Measurements from ENCODE around the gene HCRTR1.
"Not testable (repeated sequence)": the region's sequence is repeated elsewhere in the genome, so short reads cannot be mapped to it uniquely, and the experiment has no call there.

HCRTR1 gene

DNA sequence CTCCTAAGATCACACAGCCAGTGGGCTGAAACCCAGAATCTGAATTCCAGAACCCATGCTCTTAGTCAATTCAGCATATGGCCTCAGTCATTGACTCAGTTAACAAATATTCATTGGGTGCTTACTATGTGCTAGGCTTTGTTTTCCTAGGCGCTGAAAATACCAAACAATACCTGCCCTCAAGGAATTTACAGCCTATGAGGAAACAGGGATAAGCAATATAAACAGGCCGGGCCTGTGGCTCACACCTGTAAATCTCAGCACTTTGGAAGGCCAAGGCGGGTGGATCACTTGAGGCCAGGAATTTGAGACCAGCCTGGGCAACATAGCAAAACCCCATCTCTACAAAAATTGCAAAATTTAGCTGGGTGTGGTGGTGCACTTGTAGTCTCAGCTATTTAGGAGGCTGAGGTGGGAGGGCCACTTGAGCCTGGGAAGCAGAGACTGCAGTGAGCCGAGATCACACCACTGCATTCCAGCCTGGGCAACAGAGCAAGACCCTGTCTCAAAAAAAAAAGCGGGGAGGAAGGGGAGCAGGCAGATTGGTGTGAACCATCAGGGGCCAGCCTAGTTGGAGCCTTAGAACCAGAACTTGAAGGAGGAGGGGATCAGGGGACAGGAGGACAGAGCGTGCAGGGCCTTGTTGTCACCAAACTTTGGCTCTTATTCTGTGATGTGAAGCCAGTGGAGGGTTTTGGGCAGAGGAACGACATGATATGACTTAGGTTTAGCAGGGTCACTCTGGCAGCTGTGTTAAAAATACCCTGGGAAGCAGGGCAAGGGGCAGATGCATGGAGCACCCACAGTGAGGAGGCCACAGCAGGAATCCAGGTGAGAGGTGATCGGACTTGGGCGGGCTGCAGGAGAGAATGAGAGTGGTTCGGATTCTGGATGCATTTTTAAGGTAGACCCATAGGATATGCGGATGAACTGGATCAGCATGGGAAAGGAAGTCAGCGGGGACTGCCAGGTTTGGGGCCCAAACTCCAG lies 35.4 kb upstream of the HCRTR1 start:
- DNase-seq (ENCODE audit: low read depth): no peak

DNA sequence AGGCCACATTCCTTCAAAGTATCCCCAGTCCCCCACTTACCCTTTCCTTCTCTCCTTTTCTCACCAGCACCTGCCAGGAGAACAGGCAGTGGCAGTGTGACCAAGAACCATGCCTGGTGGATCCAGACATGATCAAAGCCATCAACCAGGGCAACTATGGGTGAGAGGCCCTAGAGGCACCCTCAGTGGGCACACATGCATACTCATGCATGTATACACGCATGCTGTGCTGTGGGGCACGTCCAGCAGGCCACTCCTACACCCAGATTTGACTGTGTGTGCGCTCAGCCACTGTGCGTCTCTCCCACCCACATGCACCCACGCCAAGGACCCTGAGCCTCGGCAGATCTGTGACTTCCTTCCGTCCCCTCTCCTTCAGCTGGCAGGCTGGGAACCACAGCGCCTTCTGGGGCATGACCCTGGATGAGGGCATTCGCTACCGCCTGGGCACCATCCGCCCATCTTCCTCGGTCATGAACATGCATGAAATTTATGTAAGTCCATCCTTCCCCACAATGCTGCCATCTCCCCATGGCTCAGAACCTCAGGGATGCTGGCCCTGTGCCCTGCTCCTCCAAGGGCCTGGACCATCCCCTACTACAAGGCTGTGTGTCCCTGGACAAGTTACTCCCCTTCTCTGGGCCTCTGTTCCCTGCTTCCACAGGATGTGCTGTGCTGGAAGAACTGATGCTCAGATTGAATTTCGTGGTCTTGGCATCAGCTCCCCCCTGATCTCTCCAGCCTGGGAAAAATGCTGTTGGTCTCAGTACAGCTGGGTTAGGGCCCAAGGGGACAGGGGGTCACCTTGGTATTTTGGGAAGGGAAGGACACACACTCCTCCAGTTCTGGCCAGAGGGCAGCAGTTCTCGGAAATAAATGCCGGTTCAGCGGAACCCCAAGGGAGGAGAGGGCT lies 34.2 kb upstream of the HCRTR1 start:
- DNase-seq (ENCODE audit: low read depth): no peak

DNA sequence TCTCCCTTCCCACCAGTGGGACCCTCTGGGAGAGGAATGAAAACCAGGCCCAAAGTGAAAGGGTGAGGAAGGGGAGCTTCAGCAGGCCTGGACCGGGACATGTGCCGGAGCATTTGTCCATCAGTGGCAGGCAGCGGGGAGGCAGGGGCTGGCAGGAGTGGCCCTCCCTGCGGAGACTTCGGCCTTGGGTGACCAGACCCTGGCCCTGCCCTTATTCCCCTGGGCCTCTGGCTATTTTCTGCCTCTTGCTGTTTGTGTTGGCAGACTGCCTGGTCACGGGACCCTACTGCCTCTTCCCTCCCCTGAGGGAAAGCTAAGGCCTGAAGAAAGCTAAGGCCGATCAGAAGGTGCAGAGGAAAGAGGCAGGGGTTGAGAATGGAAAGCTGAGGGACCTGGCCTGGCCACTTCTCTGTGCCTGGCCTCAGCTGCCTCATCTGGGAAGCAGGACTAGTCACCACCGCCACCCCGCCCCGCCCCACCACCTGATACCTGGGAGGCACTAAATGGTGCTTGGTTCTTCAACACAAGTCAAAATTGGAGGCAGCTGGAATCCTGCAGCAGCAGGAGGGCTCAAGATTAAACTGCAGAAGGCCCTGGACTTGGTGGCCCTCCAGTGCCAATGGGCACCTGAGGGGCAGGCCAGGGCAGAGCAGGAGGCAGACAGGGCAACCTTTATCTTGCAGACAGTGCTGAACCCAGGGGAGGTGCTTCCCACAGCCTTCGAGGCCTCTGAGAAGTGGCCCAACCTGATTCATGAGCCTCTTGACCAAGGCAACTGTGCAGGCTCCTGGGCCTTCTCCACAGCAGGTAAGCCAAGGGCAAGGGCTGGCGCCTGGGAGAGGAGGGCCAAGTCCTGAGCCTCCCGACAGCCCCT lies 33.3 kb upstream of the HCRTR1 start:
- no peak for DNase-seq (ENCODE audit: low read depth)

- no peak for DNase-seq (ENCODE audit: low read depth)
Measured at GRCh38 chr1:31584869-31585735, 32.4 kb upstream of the HCRTR1 start.

- DNase-seq (ENCODE audit: low read depth): no peak
Measured at GRCh38 chr1:31585736-31586365, 31.6 kb upstream of the HCRTR1 start.

- no peak for DNase-seq (ENCODE audit: low read depth)
Measured at GRCh38 chr1:31586376-31587327, 30.8 kb upstream of the HCRTR1 start.

DNA sequence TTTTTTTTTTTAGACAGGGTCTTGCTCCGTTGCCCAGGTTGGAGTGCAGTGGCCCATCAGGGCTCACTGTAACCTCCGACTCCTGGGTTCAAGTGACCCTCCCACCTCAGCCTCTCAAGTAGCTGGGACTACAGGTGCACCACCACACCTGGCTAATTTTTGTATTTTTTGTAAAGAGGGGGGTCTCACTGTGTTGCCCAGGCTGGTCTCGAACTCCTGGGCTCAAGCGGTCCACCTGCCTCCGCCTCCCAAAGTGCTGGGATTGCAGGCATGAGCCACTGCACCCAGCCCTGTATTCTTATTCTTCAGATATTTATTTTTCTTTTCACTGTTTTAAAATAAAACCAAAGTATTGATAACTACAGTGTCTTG lies 30.2 kb upstream of the HCRTR1 start:
- DNase-seq (ENCODE audit: low read depth): not testable (repeated sequence)

- peak; percentile 19 for DNase-seq (ENCODE audit: low read depth)
Measured at GRCh38 chr1:31587720-31588423, 29.6 kb upstream of the HCRTR1 start.

- DNase-seq (ENCODE audit: low read depth): no peak
Measured at GRCh38 chr1:31588751-31589515, 28.6 kb upstream of the HCRTR1 start.

DNA sequence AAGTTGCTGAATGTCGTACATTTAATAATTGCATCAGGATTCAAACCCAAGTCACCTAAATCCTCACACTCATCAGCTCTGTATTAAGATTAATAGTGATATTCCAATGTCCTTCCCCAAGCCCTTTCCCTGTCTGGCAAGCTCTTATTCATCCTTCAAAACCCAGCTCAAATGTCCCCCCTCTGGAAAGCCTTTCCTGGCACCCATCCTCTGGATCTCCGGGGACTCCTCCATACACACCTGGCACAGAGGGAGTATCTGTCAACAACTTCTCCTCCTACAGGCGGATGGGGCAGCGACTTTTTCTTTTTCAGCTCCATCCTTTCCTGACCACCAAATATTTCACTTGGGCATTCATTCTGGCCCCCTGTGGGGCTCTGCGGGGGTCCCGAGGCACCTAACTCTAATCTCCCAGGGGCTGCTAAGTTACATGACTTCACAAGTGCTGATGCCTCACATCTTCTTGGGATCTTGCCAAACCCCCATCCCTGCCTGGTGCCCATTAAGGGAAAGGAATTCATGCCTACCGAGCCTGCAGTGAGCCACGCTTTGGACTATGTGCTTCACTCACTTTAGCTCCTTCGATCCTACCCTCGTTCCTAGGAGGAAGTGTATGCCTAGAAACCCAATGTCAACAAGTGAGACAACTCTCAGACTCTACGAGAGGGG lies 25.9 kb upstream of the HCRTR1 start:
- no peak for DNase-seq (ENCODE audit: low read depth)

GRCh38 chr1:31592132-31592531 lies 25.4 kb upstream of the HCRTR1 start:
- DNase-seq (ENCODE audit: low read depth): no peak

GRCh38 chr1:31593136-31593665 lies 24.3 kb upstream of the HCRTR1 start:
- DNase-seq (ENCODE audit: low read depth): no peak

DNA sequence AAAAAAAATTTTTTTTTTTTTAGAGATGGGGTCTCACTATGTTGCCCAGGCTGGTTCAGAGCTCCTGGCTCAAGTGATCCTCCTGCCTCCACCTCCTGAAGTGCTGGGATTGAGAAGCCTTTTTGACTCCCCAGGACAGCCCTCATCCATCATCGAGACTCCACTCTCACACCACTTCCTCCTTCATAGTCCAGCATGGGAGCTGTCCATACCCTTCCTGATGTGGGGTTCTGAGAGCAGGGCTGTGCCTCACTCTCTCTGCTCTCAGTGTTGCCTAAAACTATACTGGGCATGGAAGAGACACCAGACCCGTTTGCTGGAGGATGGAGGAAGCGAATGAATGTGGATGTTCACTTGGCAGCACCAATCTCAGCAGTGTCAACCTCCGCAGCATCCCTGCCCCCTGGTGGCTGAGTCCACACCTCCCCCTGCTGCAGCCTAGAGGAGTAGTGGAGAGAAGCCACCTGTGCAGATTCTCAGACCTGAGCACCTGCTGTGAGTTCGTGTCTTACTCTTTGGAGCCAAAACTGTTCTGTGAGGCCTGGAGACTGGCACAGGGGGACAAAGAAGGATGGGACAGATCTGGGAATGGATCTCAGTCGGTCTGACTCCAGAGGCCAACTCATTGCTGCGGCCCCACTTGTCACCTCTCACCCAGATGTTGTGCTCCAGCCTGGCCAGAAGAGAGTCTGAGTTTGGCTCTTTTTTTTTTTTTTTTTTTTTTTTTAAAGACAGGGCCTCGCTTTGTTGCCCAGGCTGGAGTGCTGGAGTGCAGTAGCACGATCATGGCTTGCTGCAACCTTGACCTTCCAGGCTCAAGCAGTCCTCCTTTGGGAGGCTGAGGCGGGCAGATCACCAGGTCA lies 23.5 kb upstream of the HCRTR1 start:
- DNase-seq (ENCODE audit: low read depth): peak; percentile 56

- no peak for DNase-seq (ENCODE audit: low read depth)
Measured at GRCh38 chr1:31595836-31596736, 21.4 kb upstream of the HCRTR1 start.

DNA sequence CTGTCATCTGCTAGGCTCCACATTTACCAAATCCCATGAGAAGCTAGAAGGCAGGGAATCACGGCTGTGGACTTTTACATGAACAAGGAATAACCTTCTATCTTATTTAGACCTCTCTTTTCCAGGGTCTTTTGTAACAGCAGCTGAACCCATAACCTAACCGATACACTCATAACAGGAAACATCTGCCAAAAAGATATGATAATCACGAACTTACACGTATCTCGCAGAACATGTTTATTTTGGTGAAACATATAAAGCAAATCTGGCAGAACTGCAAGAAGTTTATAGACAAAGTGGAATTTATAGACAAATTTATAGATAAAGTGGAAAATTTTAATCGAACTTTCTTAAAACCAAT lies 20.8 kb upstream of the HCRTR1 start:
- DNase-seq (ENCODE audit: low read depth): no peak

Measured in activated gamma-delta T cell treated with anti-CD3 and anti-CD28 coated beads, Interleukin-2, amount 50 U/mL, for 16 hours (primary cell).